Peyer's patch (tissue), 4 donors: ENCODE measurements around the gene WDR5. TPM values are rescaled to one million over a fixed set of nuclear protein-coding genes. Genes with fewer than 3 reads are reported as not detected.

ENCODE experiments used
- DNase-seq, 3 donors: peaks; one replicate each; pipeline ENCODE4 v3.0.0-alpha.2; 2017 to 2019
- H3K27ac ChIP-seq, 4 donors: fragments of 200-600 bp; sonication (generic); one replicate each; pipeline ENCODE4 v1.5.1; 2016 to 2019
- H3K27me3 ChIP-seq, 2 donors: fragments of 200-600 bp; sonication (generic); one replicate each; pipeline ENCODE4 v1.5.1; 2019
- H3K36me3 ChIP-seq, 3 donors: fragments of 200-600 bp; sonication (generic); one replicate each; pipeline ENCODE4 v1.5.1; 2016 to 2019
- H3K4me1 ChIP-seq, 4 donors: fragments of 200-600 bp; sonication (generic); one replicate each; pipeline ENCODE4 v1.5.1; 2016 to 2019
- H3K4me3 ChIP-seq, 4 donors: fragments of 200-600 bp; sonication (generic); 1 replicate in 3 of 4; 2 replicates in 1 of 4; pipeline ENCODE4 v1.5.1; 2016 to 2019; ENCODE audit warnings: mild to moderate bottlenecking in 1 of 4
- H3K9me3 ChIP-seq, 4 donors: fragments of 200-600 bp; sonication (generic); one replicate each; pipeline ENCODE4 v1.5.1; 2016 to 2019; ENCODE audit warnings: mild to moderate bottlenecking in 1 of 4
- POLR2A ChIP-seq, 2 donors: fragments of 450-650 bp; IDR thresholded peaks; one replicate each; pipeline ENCODE4 v1.5.1; 2017; ENCODE audit warnings: antibody characterized with exemption in 2 of 2, mild to moderate bottlenecking in 2 of 2, moderate library complexity in 2 of 2
- total RNA-seq, 4 donors: library from RNA; depleted of rRNA; stranded (reverse); fragments of >200 nt; gene quantifications; one replicate each; pipeline ENCODE4 v1.1.0, GENCODE V29; 2016
- TF ChIP-seq, protein P1 (sequence below), 6 experiments: fragments of 450-650 bp in 4 of 6; fragments of 200-600 bp in 2 of 6; sonication (generic) in 1 of 6; IDR thresholded peaks; one replicate each; pipeline ENCODE4 v1.5.1; 2017 to 2019; ENCODE audit warnings: antibody characterized with exemption in 6 of 6, mild to moderate bottlenecking in 3 of 6, moderate library complexity in 1 of 6

WDR5 gene
- total RNA-seq, 4 donors from 2014 or later: 21.4 to 34.7 (median 24.2) TPM

DNA sequence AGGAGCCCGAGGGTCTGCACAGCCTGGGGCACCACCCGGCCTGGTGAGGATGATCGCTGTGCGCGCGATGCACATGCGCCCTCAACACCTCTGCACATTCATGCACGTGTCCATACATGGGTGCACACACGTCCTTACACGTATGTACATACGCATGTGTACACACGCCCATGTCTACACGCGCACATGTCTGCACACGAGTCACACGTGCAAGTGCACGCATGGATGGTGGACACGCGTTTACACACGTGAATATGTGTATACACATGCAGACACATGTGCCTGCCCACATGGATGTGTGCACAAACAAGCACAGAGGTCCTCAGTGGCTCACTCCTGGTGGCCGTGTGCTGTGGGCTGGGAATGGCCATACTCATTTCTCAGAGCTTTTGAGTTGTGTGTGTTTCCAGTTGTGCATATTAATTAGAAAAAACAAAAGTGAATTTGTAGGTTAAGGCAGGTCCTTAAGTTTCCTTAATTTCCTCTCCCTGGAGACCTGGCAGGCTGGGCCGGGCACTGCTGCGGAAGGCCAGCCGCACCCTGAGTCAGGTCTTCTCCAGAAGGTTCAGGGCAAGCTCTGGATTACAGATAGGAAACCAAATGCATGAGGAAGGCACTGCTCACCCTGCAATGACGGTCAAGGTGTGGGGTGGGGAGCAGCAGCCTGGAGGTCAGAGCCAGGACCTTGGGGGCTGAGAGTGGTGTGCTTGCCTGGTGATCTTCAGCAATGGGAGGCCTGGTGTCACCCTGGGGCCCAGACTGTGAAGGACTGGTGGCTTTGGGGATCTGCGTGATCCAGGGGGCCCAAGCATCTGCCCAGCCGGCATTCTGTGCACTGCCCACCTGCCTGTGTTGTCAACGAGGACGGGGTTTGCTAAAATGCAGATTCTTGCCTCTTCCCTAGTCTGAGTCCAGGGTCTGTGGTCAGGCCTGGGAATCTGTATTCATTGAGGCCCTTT, 29.8 kb downstream of the WDR5 start:
- no peaks in the 10 kb centered on the region for H3K27me3 ChIP-seq
- H3K27ac ChIP-seq: no peak overlapping the region
- TF ChIP-seq, protein P1, sequence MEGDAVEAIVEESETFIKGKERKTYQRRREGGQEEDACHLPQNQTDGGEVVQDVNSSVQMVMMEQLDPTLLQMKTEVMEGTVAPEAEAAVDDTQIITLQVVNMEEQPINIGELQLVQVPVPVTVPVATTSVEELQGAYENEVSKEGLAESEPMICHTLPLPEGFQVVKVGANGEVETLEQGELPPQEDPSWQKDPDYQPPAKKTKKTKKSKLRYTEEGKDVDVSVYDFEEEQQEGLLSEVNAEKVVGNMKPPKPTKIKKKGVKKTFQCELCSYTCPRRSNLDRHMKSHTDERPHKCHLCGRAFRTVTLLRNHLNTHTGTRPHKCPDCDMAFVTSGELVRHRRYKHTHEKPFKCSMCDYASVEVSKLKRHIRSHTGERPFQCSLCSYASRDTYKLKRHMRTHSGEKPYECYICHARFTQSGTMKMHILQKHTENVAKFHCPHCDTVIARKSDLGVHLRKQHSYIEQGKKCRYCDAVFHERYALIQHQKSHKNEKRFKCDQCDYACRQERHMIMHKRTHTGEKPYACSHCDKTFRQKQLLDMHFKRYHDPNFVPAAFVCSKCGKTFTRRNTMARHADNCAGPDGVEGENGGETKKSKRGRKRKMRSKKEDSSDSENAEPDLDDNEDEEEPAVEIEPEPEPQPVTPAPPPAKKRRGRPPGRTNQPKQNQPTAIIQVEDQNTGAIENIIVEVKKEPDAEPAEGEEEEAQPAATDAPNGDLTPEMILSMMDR (IDR thresholded peaks at IDR 0.05): no peak
- TF ChIP-seq POLR2A (IDR thresholded peaks at IDR 0.05): no peak
- DNase-seq: peak in 1 of 3 donors; percentile 20
- no peaks in the 10 kb centered on the region for H3K9me3 ChIP-seq
- no peak overlapping the region for H3K4me3 ChIP-seq
- H3K36me3 ChIP-seq: no peaks in the 10 kb centered on the region
- H3K4me1 ChIP-seq: peaks cover 0 to 18% (median 8%) of the 10 kb centered on the region in 4 donors

DNA sequence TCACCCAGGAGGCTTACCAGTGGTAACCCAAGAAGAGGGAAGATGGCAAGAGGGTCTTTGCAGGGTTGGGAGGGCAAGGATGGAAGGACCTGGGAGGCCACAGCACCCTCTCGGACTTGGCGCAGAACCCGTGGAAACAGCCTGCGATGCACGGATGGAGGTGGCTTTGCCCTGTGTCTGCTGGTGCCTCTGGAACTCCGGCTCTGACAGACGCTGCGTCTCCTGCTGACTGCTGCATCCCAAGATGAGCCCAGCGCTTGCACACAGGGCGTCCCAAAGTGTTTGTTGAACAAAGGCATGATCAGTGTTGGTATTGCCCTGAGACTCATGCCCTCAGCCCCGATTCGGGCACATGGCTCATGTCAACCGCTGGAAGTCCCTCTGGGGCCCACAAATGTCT, 30.5 kb downstream of the WDR5 start:
- Histone ChIP-seq H3K9me3 (no peaks in the 10 kb centered on the region), H3K4me3 (no peak overlapping the region), H3K36me3 (no peaks in the 10 kb centered on the region), H3K4me1 (peaks cover 0 to 18% (median 8%) of the 10 kb centered on the region in 4 donors), H3K27me3 (no peaks in the 10 kb centered on the region), H3K27ac (no peak overlapping the region)
- DNase-seq: no peak
- TF ChIP-seq POLR2A (IDR thresholded peaks at IDR 0.05): no peak
- TF ChIP-seq, protein P1 (IDR thresholded peaks at IDR 0.05): no peak

DNA sequence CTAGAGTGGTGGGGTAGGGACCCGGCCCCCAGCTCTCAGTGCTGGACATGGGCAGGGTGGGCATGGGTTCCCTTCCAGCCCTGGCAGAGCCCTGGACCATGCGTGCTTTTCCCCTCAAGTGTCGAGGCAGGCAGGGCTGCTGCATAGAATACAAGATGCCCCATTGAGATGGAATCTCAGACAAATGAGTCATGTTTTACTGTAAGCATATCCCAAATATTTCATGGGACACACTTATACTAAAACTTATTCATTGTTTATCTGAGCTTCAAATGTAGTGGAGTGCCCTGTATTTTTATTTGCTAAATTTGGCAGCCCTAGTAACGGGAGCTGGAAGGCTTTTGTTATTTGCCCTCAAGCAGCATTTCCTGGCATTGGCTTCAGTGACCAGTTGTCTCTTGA, 31.6 kb downstream of the WDR5 start:
- Histone ChIP-seq H3K27ac (no peak overlapping the region), H3K27me3 (no peaks in the 10 kb centered on the region), H3K36me3 (no peaks in the 10 kb centered on the region), H3K4me3 (no peak overlapping the region), H3K9me3 (no peaks in the 10 kb centered on the region), H3K4me1 (peaks cover 0 to 12% (median 7%) of the 10 kb centered on the region in 4 donors)
- no peak for DNase-seq
- TF ChIP-seq, protein P1 (IDR thresholded peaks at IDR 0.05): no peak
- no peak for TF ChIP-seq POLR2A (IDR thresholded peaks at IDR 0.05)

DNA sequence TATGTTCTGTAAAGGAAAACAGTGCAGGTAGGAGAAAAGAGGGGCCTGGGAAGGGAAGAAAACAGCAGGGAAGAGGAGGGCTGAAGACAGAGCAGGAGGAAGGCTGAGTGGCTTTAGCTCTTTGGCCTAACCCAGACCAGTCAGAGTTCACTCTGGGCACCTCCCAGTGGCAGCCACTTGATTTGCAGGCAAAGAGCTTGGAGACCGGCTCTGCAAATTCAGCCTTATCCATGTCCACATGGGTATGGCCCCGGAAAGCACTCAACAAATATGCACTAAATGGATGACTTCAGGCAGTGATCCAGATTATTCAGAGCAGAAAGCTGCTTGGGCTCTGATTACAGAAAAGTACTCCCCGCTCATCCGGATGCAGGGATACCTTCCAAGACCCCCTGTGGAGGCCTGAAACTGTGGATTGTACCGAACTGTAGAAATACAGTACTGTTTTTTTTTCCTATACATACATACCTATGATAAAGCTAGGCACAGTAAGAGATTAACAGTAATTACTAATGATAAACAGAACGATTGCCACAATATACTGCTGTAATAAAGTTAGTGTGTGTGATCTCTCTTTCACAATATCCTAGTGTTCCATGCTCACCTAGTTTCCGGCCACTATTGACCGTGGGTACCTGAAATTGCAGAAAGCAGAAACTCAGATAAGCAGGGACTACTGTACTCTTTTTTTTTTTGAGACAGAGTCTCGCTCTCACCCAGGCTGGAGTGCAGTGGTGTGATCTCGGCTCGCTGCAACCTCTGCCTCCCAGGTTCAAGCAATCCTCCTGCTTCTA, 33.1 kb downstream of the WDR5 start:
- no peaks in the 10 kb centered on the region for H3K36me3 ChIP-seq
- no peaks in the 10 kb centered on the region for H3K27me3 ChIP-seq
- TF ChIP-seq, protein P1 (IDR thresholded peaks at IDR 0.05): peak in 3 of 6 experiments; percentile 43 to 51 (median 50)
- TF ChIP-seq POLR2A (IDR thresholded peaks at IDR 0.05): no peak
- peak overlapping the region in 2 of 4 donors; percentile 60 to 75 for H3K27ac ChIP-seq
- H3K4me3 ChIP-seq: no peak overlapping the region
- H3K4me1 ChIP-seq: peaks cover 0 to 5% (median 0%) of the 10 kb centered on the region in 4 donors
- no peak for DNase-seq
- no peaks in the 10 kb centered on the region for H3K9me3 ChIP-seq

DNA sequence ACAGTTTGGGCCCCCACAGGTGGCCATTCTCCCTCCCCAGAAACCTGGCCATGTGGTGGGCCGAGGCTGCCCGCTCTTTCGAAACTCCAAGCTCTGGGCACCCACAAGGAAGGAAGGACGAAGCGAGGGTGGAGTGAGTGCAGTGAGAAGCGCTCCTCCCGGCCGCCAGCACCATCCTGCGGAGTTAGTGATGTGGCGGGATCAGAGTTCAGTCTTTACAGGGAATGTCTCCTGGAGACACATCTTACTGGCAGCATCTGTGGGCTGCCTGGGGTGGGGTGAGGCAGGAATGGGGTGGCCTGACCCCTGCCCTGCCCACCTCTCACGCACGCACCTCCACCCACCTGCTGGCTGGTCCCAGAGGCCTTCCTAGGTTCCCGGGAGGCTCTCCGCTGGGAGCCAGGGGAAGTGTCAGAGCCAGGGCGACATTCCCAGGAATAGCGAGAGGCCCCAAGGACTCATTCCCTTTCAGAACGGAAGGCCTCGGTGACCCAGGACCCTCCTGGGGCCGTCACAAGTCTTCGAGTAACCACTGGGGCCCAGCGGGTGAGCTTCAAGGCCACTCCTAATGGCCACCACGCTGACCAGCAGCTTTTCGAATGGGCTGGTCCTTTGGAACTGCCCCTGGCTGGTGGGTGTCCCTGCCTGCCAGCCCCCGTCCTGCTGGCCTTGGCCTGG, 34.0 kb downstream of the WDR5 start:
- H3K4me3 ChIP-seq: peak overlapping the region in 1 of 4 donors; percentile 15
- H3K9me3 ChIP-seq: no peaks in the 10 kb centered on the region
- no peaks in the 10 kb centered on the region for H3K36me3 ChIP-seq
- peaks cover 0 to 6% (median 5%) of the 10 kb centered on the region in 4 donors for H3K4me1 ChIP-seq
- DNase-seq: peak in 2 of 3 donors; percentile 73 to 81
- peak in 1 of 2 donors; percentile 16 for TF ChIP-seq POLR2A (IDR thresholded peaks at IDR 0.05)
- TF ChIP-seq, protein P1 (IDR thresholded peaks at IDR 0.05): peak in 2 of 6 experiments; percentile 1 to 14
- H3K27me3 ChIP-seq: no peaks in the 10 kb centered on the region
- H3K27ac ChIP-seq: peak overlapping the region in 2 of 4 donors; percentile 60 to 75
